ENCODE results near the gene GCM1. TPM values are rescaled to one million over a fixed set of nuclear protein-coding genes. Genes with fewer than 3 reads are reported as not detected.

GCM1 gene
- polyA plus RNA-seq, 5 donors = 0.07 TPM; not detected in 4

- DNase-seq = no peak
Measured at GRCh38 chr6:53107091-53107490, 41.5 kb downstream of the GCM1 start.

- no peak for DNase-seq
Measured at GRCh38 chr6:53104916-53105315, 43.7 kb downstream of the GCM1 start.

- DNase-seq = no peak
Measured at GRCh38 chr6:53103993-53104675, 44.5 kb downstream of the GCM1 start.

- DNase-seq = no peak
Measured at GRCh38 chr6:53101006-53101405, 47.6 kb downstream of the GCM1 start.

- DNase-seq = no peak
Measured at GRCh38 chr6:53100561-53100960, 48.1 kb downstream of the GCM1 start.

- no peak for DNase-seq
Measured at GRCh38 chr6:53095716-53096115, 52.9 kb downstream of the GCM1 start.

- DNase-seq = no peak
Measured at GRCh38 chr6:53095270-53095669, 53.4 kb downstream of the GCM1 start.

GRCh38 chr6:53090576-53090975 is 58.1 kb downstream of the GCM1 start:
- no peak for DNase-seq

- no peak for DNase-seq
Measured at GRCh38 chr6:53089948-53090347, 58.7 kb downstream of the GCM1 start.

GRCh38 chr6:53086302-53086701 is 62.3 kb downstream of the GCM1 start:
- DNase-seq = no peak

- no peak for DNase-seq
Measured at GRCh38 chr6:53080813-53081212, 67.8 kb downstream of the GCM1 start.

Other genes with a start within 250 kb of the GCM1 start
- 1 to 10 TPM in 3 of 5 donors, under 1 TPM in 2; 0.48 to 2.5 (median 1.3) TPM for gene GSTA3, start 239.1 kb downstream of the GCM1 start, polyA plus RNA-seq (ENCODE audit: insufficient read depth in 1 of 5, insufficient read length in 5 of 5, low replicate concordance in 1 of 5)
- 100 to 1,000 TPM; 111 to 170 (median 139) TPM for gene GSTA4, start 153.6 kb downstream of the GCM1 start, polyA plus RNA-seq (ENCODE audit: insufficient read depth in 1 of 5, insufficient read length in 5 of 5, low replicate concordance in 1 of 5)
- gene CILK1, start 87.0 kb downstream of the GCM1 start, polyA plus RNA-seq (ENCODE audit: insufficient read depth in 1 of 5, insufficient read length in 5 of 5, low replicate concordance in 1 of 5) = 10 to 100 TPM; 12.6 to 22.5 (median 19.8) TPM
- 100 to 1,000 TPM in 3 of 5 donors, 10 to 100 TPM in 2; 93.4 to 132 (median 108) TPM for gene FBXO9, start 83.4 kb downstream of the GCM1 start, polyA plus RNA-seq (ENCODE audit: insufficient read depth in 1 of 5, insufficient read length in 5 of 5, low replicate concordance in 1 of 5)
- 10 to 100 TPM; 58.0 to 70.0 (median 62.3) TPM for gene ELOVL5, start 200.1 kb upstream of the GCM1 start, polyA plus RNA-seq (ENCODE audit: insufficient read depth in 1 of 5, insufficient read length in 5 of 5, low replicate concordance in 1 of 5)